ENCODE results near the gene BACH2.
"Not testable (repeated sequence)": the region's sequence is repeated elsewhere in the genome, so short reads cannot be mapped to it uniquely, and the experiment has no call there.

The BACH2 gene

DNA sequence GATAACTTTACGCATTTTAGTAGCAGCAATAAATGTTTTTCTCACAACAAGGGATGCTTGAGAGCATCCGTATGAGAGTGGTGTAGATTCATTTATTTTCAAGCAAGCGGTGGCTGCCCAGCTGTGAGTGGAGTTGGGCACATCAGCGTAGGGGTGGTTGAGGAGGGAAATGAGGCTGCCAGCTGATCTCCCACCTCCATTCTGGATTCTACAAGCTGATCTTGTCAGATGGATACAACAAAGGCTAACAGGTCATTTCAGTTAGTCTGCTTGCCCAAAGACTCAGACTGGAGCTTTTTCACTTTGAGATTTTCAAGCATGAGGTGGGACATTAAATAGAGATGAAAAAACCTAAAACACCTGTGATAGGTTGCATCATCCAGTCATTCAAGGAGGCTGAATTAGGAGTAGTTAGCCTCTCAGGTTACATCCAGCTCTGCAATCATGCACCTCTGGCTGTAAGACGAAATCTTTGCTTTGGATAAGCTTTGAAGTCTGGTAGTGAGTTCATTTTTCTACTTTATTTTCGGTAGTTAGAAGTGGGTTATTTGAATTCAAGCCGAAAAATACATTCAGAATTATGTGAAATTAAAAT, 1.9 kb upstream of the BACH2 start:
- FAIRE-seq: no peak

DNA sequence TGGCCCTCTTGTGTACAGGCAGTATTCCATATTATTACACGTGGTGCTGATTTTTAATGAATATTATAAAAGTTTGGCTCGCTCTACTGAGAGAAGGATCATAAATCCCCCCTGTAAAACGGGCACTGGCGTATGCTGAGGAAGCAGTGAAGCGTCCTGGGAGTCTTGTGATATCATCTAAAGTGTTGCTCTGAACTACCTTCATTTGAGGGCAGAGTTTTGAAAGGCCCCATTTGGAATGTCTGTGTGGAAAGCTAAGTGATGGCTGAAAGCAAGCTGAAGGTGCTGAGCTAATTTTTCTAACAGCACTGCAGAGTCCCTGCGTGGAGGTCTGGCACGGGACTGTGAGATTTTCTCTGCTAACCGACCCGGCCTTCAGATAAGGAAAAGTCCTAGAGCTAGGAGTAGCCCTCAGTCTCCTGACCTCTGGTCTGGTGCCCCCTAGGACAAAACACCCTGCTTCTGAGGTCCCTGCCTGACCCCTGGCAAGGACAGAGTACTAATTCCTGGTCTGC, 1.3 kb upstream of the BACH2 start:
- no peak for FAIRE-seq

DNA sequence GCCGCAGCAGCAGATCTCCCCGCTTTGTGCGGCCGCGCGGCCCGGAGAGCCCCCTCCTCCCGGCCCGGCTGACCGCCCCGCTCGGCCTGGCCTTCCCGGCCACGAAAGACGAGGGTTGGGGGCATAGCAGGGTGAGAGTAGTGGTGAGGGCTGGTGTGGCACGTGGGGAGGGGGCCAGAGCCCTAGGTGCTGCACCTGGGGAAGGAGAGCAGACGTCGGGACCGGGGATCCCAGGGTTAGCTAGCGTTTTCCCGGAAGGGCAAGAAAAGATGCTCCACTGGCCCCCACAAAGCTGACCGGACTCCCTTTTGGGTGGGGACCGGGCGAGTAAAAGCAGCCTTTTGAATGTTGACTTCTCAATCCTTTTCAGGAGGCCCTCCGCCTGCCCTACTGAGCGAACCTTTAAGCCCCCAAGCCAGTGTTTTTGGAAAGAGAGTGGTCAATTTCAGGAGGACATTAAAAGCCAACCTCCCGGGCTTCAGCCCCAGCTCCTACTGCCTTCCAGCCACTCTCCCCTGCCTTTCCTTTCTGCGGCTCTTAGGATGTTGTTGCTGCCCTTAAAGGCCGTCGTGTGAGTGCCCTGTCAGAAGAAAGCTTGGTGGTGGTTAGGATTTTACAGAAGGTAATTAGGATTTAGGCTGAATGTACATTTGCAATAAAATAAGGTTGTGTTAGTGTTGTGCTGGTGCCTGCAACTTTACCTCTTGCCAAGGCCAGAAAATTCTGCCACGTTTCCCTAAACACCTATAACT, 648 bp upstream of the BACH2 start:
- no peak for FAIRE-seq

DNA sequence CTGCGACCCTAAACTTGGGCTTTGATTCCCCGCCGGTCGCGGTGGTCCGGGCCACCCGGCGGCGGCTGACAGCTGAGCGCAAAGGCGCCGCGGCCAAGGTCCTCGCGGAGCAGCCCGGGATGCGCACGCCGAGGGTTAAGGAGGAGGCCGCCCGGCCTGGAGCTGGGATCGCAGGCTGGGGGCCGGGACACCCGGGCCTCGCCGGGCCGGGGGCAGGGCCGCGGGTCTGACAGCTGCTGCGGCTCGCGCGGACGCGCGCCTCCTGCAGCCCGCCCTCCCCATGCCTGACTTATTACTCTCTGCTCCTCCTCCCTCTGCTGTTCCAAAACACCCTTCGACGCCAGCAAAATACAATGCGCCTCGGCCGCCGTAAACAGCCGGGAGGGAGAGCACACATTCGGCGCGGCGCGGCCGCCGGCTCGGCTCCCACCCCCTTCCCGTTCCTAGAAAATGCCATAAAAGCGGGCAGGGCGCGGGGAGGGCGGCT, 746 bp downstream of the BACH2 start:
- FAIRE-seq: no peak

DNA sequence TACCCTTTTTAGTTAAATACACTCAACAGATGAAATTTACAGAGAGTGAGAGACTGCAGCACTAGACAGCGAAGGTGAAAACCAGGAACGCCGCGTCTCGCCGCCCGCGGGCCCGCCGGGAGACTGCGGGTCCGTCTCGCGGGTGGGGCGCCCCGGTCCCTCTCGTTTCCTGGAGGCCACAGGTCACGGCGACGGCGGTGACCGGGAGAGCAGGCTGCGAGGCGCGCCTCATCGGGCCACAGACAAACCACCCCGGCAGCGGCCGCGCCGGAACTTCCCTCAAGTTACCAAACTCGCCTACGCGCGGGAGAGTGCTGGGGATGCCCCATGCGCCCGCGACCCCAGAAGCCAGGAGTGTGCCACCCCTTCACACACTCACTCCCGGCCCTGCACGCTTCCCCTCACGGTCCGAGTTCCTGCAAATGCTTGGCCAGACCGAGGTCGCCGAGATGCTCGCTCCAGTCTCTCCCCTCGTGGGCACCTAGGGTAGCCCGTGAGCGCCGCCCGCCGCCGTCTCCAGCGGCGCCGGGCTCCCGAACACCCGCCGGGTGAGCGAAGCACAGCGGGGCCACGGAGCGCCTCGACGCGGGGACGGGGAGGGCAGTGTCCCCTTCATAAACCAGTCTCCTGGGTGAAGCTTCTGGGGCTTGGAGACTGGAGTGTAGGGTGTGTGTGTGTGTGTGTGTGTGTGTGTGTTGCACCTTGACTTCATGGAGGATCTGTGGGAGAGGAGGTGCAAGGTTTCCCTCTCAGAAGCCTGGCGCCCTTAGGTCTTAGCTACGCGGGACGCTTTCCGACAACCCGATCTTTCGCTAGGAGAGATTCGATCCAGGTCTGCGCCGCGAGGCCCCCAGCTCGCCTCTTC, 1.4 kb downstream of the BACH2 start:
- no peak for FAIRE-seq

DNA sequence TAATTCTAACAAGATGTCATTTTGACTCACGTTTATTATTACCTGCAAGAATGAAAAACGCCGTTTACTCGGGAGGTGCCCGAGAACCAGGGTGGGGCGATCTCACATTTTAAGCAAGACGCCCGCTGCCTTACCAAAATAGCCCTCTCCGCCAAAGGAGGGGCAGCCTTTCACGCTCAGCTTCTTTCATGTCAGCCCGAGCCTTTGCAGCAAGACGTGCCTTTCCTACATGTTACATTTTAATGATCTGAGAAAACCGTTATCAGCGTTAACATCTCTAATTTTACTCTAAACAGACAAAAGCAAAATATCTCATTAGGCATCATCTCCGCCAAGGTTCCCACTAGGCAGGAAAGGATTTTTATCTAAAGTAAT, 2.0 kb downstream of the BACH2 start:
- no peak for FAIRE-seq

DNA sequence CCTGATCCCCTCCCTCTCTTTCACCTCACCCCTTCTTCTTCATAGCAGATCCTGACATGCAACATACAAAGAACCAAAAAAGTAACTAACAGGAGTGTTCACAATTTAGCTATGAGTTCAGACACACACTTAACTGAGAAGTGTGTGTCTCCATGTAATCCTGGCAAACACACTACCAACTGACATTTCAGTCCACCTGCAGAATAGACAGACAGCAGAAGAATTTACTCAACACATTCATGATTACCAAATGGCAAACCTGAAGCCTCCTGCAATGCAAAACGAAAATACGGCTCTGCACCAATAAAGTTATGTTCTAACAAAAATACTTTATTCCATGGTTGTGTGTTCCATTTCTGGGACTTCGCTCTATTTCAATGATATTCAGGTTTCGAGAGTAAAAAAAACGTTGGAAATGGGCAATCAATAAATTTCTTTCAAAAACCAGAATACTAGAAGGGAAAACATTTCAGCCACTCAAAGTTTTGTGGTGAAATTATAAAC, 2.6 kb downstream of the BACH2 start:
- FAIRE-seq: no peak

DNA sequence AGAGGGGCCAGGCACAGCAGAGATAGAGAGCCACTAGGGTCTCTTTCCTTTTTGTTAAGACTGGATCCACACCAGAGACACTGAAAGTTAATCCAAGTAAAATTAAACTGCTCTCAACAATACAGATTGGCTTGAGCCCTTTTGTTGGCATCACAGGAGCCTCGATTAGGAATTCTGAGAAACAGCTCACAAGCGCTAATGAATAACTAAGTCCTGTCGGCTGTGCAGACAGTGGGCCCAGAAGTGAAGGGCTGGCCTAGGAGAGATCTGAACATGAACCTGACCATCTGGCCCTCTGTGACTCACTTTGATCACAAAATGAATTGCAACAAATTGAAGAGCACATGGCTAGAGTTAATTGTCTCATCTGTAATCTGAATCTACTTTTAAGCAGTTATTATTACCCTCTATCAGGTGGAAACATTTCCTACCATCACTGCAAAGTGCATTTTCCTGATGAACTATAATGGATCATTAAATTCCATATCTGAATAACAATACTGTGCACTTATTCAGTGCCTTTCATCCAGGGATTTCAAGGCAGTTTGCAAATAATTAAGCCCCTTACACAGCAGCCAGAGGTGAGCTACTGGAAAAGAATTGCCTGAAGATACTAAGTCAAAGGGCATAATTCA, 3.2 kb downstream of the BACH2 start:
- no peak for FAIRE-seq

DNA sequence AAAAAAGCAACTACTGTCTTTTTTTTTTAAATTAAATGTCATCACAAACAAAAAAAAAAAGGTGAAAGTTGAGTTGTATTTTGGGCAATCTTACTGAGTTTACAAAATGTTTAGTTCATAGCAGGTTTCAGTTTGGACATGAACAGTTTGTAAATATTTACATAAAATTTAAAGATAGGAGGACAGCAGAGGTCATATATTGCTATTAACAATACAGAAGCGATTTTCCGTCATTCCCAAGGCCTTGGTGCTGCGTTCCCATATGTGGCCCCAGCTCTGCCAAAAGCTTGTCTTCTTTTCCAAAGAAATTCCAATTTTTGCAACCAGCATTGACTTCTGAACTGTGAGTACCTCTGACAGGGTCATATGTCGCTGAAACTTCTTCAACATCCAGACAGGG, 5.1 kb downstream of the BACH2 start:
- FAIRE-seq: no peak

DNA sequence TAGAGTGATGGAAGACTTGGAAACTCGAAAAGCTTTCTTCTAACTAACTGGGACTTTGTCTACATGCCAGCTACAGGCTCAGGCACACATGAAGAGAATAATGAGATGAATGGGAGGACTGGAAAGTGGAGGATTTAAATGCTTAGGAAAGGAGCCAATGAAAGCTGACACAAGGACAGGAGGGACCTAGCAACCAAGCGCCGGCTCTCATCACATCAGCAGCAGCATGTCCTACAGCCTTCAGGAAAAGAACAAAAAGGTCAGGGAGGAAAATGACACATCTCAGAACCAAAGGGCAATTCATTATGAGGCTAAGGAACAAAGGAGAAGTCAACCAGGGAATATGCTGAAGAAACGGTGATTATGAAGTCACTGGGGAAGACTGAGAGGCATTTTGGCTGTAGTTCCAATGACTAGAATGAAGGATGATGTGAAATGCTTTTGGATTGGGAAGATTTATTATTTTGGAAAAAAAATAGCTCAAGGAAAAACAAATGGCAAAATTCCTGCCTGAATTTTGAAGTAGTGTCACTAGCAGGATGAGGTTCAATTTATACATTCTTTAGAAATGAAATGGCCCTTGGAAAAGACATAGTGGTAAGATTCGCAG, 5.7 kb downstream of the BACH2 start:
- FAIRE-seq: no peak

DNA sequence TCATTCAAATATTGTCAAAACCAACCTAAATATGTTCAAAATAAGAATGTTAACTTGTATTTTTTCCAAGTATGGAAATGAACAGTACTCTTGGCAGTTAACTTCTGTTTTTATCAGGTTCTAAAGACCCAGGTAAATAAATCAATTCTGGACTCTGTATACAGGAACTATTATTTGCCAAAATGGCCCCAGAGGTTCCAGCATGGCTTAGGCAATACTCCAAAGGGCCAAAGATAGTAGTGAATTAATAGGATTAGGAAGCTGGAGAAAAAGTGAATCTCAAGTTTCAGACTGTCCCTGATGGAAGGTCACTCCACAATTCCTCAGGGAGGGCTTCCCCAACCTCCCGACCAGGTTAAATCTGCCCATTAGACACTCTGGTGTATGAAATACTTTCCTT, 6.7 kb downstream of the BACH2 start:
- no peak for FAIRE-seq

DNA sequence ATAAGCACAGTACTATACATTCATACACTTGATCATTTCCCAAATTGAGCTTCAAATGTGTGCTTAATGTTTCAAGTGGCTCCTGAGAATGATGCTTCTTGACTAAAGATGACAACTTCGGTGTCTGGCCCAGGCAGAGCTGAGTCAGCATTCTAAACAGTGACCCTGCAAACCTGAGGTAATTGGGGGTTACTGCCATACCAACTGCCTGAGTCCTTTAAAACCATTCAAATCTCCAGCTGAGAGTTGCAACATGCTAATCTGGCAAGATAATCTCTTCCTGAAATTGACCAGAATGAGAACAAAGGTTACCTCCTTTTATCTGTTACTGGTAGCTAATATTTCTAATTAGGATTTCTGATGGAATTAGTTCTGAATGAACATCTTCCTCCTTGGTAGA, 8.2 kb downstream of the BACH2 start:
- no peak for FAIRE-seq

DNA sequence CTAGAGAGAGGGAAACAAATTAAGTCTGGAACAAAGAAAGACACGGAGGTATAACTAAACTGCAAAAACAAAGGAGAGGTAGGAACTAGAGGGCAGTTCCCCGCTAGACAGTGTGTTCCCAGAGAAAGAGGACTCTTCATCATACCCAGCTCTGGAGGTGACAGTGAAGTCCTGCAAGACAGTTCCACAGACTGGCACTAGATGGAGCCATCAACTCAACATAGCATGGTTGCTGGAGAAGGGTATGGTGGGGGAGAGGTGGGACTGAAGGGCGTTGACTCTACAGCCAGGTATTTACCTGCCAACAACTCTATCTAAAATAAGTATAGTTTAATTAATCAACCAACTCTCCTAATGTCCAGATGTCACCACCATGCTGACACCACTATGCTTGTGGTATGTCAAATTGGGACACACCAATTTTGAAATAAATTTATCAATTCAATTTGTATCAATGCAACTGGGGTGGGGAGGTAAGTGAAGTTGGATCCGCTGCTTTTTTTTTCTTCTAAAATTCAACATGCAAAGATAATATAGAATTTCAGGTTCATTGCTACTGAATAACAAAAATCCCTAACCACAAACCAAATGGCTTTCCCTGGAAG, 9.7 kb downstream of the BACH2 start:
- FAIRE-seq: no peak

DNA sequence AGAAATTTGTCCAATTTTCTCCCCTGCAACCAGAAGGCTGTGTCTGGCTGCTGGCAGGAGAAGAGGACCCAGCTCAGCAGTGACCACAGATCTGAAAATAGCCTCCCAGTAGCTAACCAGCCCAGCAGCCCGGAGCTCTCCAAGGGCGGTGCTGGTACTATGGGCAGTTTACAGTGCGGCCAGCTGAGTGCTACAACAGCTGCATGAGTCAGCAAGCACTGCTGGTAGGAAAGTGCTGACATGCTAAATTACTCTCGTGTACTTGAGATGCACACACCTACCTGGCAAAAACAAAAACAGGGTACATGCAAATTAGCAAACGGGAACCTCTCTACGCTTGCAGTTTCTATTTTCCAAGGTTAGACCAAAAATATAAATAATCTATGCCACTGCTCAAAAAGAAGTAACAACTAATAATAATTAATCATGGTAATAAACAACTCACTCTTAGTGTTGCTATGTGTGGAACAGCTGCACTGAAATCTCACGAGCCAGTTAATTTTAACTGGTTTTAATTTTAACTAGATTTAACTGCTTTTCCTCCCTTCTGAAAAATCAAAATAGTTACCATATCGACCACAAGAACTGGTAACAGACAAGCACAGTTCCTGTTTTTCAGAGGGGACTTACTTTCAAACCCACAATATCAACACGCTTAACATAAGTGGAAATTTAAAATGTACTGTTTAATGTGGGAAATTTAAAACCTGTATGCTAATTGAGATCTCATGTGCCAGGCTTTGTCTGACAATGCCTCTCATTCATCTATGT, 10.8 kb downstream of the BACH2 start:
- FAIRE-seq: no peak

DNA sequence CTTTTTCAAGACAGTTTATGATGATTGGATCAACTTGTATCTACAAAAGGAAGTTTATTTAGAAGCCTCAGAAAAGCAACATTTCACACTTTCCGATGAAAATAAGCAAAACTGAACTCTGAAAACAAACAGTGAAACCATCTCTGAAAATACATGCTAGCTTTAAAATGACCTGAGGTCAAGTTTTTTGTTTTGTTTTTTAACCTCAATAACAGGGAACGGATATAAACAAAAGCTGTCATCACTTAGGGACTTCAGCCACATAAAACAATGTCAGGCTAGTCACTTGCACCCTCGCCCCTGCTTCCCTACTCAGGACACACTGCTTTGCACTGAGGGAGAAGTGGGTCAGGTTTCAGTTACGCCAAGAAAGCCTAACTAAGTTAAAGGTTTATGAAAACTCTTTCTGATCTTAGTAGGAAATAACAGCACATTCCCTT, 11.6 kb downstream of the BACH2 start:
- no peak for FAIRE-seq

DNA sequence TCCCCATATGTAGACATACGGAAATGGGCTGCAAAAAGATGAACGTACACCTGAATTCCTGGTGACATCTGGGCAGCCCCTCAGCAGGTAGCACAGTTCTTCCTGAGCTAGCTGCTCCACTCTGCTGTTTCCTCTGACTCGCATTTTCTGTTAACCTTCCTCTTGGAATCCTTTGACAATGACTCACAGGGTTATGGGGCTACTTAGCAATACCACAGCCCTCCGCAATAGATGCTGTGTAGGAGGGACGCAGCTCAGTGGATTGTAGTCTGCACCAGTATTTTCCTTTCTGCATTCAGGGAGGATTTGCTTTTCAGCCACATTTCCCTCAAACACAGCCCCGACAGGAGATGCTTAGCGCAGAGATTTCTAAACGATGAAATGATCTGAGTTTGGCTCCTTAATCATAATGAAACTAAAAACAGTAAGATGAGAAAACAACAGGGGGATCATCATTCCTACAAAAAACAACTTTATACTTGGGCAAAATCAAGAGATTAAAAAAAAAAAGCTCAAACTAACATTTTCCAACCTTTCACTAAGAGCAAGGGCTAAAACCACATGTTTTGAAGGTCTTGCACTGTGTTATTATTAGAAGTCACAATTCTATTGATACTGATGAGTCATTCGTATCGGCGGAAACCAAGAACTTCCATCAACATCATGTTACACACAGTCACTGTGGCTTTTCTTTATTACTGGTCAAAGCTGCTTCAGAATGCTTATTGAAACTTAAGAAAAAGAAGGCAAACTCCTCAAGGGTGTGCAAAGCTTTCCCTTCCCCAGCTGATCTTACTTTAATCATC, 12.2 kb downstream of the BACH2 start:
- FAIRE-seq: no peak

DNA sequence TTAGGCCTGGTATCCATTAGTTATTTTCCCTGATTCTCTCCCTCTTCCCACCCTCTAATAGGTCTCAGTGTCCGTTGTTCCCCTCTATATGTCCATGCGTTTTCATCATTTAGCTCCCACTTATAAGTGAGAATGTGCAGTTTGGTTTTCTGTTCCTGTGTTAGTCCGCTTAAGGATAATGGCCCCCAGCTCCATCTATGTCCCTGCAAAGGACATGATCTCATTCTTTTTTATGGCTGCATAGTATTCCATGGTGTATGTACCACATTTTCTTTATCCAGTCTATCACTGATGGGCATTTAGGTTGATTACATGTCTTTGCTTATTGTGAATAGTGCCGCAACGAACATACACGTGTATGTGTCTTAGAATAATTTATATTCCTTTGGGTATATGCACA, 14.4 kb downstream of the BACH2 start:
- FAIRE-seq: not testable (repeated sequence)

DNA sequence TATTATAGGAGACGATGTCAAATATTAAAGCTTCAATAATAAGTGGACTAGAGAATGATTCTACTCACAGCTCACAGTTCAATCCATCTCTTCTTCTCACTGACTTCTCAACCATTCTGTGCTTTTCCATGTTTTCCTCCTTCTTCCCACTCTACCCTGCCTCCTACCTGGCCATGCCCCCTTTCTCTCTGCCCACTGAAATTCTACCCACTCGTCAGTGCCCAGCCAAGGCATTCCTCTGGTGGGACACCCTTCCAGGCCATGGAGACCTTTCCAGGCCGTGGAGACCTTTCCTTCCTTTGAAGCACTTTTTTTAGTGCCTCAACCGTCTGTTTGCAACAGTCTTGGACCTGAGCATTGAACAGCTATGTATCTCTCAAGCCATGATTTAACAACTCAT, 18.5 kb downstream of the BACH2 start:
- no peak for FAIRE-seq

DNA sequence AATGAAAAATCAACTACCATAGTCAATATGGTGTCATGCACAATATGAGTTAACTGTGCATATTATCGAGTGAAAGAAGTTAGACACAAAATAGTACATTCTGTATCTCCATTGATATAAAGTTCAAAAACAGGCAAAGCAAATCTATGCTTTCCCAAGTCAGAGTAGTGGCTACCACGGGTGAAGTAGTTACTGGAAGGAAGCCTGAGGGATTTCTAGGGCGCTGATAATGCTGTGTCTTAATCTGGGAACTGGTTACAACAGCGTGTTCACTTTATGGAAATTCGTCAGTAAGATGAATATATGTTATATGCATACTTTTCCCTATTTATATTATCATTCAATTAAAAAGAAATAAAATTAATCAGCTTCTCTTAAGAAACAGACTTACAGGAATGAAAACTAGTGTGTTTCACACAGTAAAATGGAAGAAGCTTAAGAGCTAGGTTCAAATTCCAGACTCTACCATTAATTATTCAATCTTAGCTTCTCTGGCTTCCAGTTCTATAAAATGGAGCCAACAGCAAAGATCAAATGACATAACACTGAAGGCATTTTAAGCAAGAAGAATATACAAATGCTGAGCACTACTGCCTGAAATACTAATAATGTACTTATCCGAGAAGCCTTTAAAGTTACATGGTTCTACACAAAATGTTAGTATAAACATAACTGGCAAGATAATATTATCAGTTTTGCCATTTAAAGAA, 19.2 kb downstream of the BACH2 start:
- FAIRE-seq: no peak
